ENCODE measurements around the gene CIB4.

DNA sequence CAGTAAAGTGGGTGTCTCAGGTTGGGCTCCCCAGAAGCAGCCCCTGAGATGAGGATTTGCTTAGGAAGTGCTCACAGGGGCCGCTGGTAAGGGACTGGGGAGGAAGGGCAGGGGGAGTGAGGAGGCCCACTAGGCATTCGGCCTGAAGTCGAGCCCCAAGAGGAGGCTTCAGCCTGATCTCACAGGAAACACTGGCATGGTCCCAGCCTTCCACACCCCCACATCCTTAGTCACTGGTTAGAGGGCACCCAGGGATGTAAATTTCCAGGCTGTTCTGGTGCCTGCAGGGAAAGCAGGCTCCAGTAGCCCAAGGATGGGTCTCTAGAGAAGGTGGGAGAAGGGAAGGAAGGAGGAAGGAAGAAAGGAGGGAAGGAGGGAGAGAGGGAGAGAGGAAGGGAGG lies 29.0 kb upstream of the CIB4 start:
- no peak for TF ChIP-seq NFIC (IDR thresholded peaks at IDR 0.05)
- TF ChIP-seq TAF1 (IDR thresholded peaks at IDR 0.05; ENCODE audit: low read depth) = no peak
